GM21825 (cell line): ENCODE results near the gene SMPD2.

ENCODE experiments used
- ATAC-seq: cut with Tn5 transposase; IDR thresholded peaks from one replicate; pipeline ENCODE4 v1.9.1; 2021; ENCODE audit warnings: mild to moderate bottlenecking, moderate library complexity; ENCODE audit not compliant: unreplicated experiment

SMPD2 gene

DNA sequence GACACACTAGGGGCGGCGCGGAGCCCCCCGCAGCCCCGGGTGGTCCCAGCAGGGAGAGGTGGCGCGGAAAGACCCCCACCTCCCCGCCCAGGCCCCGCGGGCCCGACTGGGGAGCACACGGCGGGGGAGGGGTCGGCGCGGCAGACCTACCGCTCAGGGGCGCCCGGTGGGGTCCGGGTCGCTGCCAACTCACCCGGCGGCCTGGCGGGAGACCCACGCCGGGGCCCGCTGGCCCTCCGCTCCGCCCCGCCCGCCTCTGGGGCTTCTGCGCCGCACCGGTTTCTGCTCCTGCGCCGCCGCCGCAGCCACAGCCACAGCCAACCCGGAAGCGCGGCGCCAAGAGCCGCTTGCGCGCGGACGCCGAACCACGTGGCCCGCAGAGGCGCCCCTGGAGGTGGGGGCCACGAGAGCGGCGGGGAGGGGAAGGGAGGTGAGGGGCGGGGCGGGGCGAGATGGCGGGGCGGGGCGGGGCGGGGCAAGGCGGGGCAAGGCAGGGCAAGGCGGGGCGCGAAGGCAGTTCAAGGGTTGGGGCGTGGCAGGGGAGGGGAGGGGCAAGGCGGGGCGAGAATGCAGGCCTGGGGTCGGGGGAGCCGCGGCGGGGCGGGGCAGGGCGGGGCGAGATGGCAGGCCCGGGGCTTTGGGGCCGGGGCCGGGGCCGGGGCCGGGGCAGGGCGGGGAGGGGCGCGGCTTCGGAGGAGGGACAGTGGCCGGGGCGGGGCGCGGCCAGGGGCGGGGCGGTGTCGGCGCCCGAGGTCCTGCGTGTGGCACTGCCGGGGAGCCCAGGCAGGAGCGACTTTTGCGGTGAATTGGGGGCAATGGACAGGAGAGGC, 42.6 kb downstream of the SMPD2 start, which contains the start of gene ZBTB24:
ZBTB24 (minus strand) TSS at position 315 of the 830 bp plus-strand sequence. CDS start 1,193 bp downstream, outside the sequence.
- ATAC-seq = peak; percentile 89

DNA sequence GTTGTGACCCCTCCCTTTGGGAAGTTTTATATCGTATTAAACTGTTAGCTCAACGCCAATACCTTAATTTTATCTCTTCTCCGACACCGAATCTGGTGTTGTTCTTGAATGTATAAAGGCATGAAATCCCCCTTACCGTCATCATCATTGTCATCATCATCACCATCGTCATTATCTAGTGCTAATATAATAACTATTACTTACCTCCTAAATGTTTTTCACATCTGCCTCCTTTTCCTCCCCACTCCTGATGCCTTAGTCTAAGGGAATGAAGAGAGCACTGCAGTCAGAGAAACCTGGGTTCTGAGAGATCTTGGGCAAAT, 43.2 kb downstream of the SMPD2 start:
- ATAC-seq = no peak

DNA sequence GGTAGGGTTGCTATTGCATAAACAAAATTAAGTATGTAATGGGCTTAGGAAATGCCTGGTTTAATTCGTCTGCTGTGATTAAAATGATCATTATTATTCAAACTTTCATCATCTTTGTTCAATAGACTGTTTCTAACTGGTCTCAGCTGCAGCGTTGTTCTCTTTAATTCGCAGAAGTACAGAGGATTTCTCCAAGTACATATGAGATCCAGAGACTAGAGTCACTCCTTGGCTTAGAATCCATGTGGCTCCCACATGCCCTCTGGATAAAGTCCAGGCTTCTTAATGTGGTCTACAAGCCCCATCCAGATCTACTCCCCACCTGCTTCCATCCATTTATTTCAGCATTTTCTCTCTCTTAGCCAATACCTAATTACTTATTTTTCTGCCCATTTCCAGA, 43.6 kb downstream of the SMPD2 start:
- ATAC-seq = no peak

DNA sequence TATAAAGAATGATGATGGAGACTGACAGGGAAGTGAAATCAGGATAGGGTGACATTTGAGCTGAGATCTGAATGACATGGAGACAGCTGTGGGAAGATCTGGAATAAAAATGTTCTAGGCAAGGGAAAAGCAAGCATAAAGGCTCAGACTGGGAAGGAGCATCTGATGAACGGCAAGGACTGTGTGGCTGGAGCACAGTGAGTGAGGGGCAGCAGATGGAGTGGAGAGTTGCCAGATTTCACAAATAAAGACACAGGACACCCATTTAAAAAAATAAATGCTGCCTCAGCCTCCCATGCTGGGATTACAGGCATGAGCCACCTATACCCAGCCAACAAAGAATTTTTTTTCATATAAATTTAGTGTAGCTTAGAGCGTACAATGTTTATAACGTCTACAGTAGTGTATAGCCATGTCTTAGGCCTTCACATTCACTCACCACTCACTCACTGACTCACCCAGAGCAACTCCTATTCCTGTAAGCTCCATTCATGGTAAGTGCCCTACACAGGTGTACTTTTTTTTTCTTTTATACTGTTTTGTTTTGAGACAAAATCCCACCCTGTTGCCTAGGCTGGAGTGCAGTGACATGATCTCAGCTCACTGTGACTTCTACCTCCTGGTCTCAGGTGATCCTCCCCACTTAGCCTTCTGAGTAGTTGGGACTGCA, 44.9 kb downstream of the SMPD2 start:
- no peak for ATAC-seq

DNA sequence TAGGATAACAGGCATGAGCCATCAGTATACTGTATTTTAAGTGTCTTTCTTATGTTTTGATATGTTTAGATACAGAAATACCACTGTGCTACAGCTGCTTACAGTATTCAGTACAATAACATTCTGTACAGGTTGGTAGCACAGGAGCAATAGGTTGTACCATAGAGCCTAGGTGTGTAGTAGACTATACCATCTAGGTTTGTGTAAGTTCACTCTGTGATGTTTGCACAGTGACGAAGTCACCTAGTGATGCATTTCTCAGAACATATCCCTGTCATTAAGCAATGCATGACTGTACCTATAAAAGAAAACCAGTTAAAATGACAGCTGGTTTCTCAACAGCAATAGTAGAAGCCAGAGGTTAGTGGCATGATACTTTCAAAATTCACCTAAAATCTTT, 45.5 kb downstream of the SMPD2 start:
- ATAC-seq = no peak

DNA sequence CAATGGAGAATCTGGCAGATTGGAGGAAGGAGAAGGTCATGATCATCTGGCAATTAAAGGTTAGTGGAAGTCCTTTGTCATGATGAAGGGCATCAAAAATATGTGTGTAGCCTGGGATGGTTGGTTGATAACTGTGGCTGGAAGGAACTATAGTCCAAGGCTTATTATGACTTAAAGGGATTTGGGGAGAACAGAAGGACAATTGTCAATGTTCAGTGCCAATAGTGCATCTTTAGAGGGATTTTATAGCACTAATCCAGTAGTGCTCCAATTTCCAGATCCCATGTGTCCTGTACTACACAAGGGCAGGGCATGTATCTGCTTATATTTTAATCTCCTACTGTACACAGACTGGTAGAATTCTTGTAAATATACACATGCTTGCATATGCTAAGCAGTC, 47.5 kb downstream of the SMPD2 start:
- no peak for ATAC-seq

DNA sequence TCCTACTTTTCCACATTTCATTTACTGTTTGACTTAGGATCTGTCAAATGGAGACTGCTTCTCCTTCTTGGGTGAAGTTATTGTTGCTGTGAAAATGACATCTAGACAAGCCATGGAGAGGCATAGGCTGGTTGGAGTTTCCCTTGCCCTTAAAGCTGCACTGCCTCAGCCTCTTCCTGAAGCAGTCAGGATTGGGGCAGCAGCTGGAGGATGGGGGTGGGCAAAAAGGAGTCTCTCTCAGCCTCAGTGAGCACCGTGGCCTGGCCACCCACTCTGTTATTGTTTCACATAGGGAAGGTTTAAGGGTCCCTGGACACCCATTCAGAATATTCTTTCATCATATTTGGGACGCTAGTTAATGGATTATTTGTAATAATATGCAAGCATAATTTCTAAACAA, 50.2 kb downstream of the SMPD2 start:
- no peak for ATAC-seq

DNA sequence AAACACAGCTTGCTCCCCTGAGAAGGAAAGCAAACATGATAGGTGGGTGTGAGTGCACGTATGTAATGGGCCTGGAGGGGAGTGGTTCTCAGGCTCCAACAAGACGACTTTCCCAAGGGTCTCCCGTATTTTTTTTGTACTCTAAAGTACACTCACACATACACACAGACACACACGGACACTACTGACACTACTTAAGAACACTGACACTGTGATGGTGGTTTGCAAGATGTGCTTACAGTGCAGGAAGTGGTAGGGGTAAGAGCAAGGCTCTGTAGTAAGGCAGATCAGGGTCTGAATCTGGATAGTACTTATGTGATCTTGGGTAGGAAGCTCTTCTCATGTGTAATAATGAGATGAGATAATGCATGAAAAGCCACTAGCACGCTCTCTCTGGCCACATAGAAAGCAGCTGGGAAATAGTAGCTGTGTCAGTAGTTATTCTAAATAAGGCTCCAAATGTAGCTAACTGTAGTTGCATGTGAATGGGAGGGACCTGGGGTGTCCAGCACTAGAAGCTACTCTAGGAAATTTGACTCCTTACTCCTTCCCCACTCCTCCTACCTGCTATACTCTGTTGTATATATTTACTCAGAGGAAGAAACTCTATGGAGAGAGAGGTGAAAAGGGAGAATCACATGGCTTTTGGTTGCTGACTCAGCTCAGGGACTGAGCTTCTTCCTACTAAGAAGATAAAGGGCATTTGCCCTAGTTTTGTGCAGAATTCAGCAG, 50.8 kb downstream of the SMPD2 start:
- ATAC-seq = no peak
